Mononuclear cell (primary cell): ENCODE data around the gene SPTBN1. TPM values are rescaled to one million over a fixed set of nuclear protein-coding genes. Genes with fewer than 3 reads are reported as not detected.
"Not testable (repeated sequence)": the region's sequence is repeated elsewhere in the genome, so short reads cannot be mapped to it uniquely, and the experiment has no call there.

ENCODE experiments used
- H3K27me3 ChIP-seq: 2 replicates; pipeline ENCODE4 v1.6.0; 2011; ENCODE audit warnings: low read length, control low read depth; ENCODE audit not compliant: insufficient read depth
- H3K4me1 ChIP-seq: 2 replicates; pipeline ENCODE4 v1.5.1; 2011; ENCODE audit warnings: mild to moderate bottlenecking, low read length, control low read depth; ENCODE audit not compliant: insufficient read depth
- H3K4me3 ChIP-seq: 2 replicates; pipeline ENCODE4 v1.5.1; 2011; ENCODE audit warnings: mild to moderate bottlenecking, low read length, moderate library complexity
- H3K9me3 ChIP-seq: 2 replicates; pipeline ENCODE4 v1.5.1; 2011; ENCODE audit warnings: low read depth, mild to moderate bottlenecking, control low read depth, low read length
- total RNA-seq: library from RNA; depleted of rRNA; stranded (reverse); fragments of >200 nt; gene quantifications from one replicate; pipeline ENCODE4 v1.2.3, GENCODE V29; 2012

The SPTBN1 gene
- total RNA-seq, 1 donor, result 107 TPM

GRCh38 chr2:54473851-54474250 is 17.7 kb downstream of the SPTBN1 start:
- H3K27me3 ChIP-seq, result no peaks in the 10 kb centered on the region
- peaks cover under 1% of the 10 kb centered on the region for H3K9me3 ChIP-seq
- no peak overlapping the region for H3K4me3 ChIP-seq
- H3K4me1 ChIP-seq, result no peaks in the 10 kb centered on the region

GRCh38 chr2:54475285-54475684 is 19.2 kb downstream of the SPTBN1 start:
- peaks cover 9% of the 10 kb centered on the region for H3K9me3 ChIP-seq
- H3K4me3 ChIP-seq, result no peak overlapping the region
- no peaks in the 10 kb centered on the region for H3K4me1 ChIP-seq
- no peaks in the 10 kb centered on the region for H3K27me3 ChIP-seq

- no peaks in the 10 kb centered on the region for H3K27me3 ChIP-seq
- H3K9me3 ChIP-seq, result peaks cover 11% of the 10 kb centered on the region
- H3K4me3 ChIP-seq, result no peak overlapping the region
- H3K4me1 ChIP-seq, result no peaks in the 10 kb centered on the region
Measured at GRCh38 chr2:54475919-54476318, 19.8 kb downstream of the SPTBN1 start.

- Histone ChIP-seq H3K9me3 (peaks cover 11% of the 10 kb centered on the region), H3K4me3 (no peak overlapping the region), H3K4me1 (no peaks in the 10 kb centered on the region), H3K27me3 (no peaks in the 10 kb centered on the region)
Measured at GRCh38 chr2:54476852-54477251, 20.7 kb downstream of the SPTBN1 start.

GRCh38 chr2:54477896-54478295 is 21.8 kb downstream of the SPTBN1 start:
- Histone ChIP-seq H3K4me3 (no peak overlapping the region), H3K9me3 (peaks cover 11% of the 10 kb centered on the region), H3K27me3 (no peaks in the 10 kb centered on the region), H3K4me1 (no peaks in the 10 kb centered on the region)

- H3K9me3 ChIP-seq, result peaks cover 11% of the 10 kb centered on the region
- H3K4me3 ChIP-seq, result no peak overlapping the region
- H3K4me1 ChIP-seq, result no peaks in the 10 kb centered on the region
- no peaks in the 10 kb centered on the region for H3K27me3 ChIP-seq
Measured at GRCh38 chr2:54478899-54479298, 22.8 kb downstream of the SPTBN1 start.

GRCh38 chr2:54479424-54479823 is 23.3 kb downstream of the SPTBN1 start:
- Histone ChIP-seq H3K4me1 (no peaks in the 10 kb centered on the region), H3K27me3 (no peaks in the 10 kb centered on the region), H3K9me3 (peaks cover 11% of the 10 kb centered on the region), H3K4me3 (no peak overlapping the region)

- Histone ChIP-seq H3K27me3 (no peaks in the 10 kb centered on the region), H3K4me3 (no peak overlapping the region), H3K9me3 (peaks cover 11% of the 10 kb centered on the region), H3K4me1 (no peaks in the 10 kb centered on the region)
Measured at GRCh38 chr2:54480025-54480424, 23.9 kb downstream of the SPTBN1 start.

GRCh38 chr2:54481686-54482085 is 25.6 kb downstream of the SPTBN1 start:
- no peak overlapping the region for H3K4me3 ChIP-seq
- H3K27me3 ChIP-seq, result no peaks in the 10 kb centered on the region
- H3K4me1 ChIP-seq, result no peaks in the 10 kb centered on the region
- H3K9me3 ChIP-seq, result peaks cover 11% of the 10 kb centered on the region

- Histone ChIP-seq H3K27me3 (no peaks in the 10 kb centered on the region), H3K4me1 (no peaks in the 10 kb centered on the region), H3K9me3 (peaks cover 11% of the 10 kb centered on the region), H3K4me3 (no peak overlapping the region)
Measured at GRCh38 chr2:54482715-54483114, 26.6 kb downstream of the SPTBN1 start.

- Histone ChIP-seq H3K4me3 (no peak overlapping the region), H3K9me3 (peaks cover 11% of the 10 kb centered on the region), H3K4me1 (no peaks in the 10 kb centered on the region), H3K27me3 (no peaks in the 10 kb centered on the region)
Measured at GRCh38 chr2:54483426-54483825, 27.3 kb downstream of the SPTBN1 start.

- H3K9me3 ChIP-seq, H3K4me3 ChIP-seq, H3K27me3 ChIP-seq, H3K4me1 ChIP-seq: not testable (repeated sequence)
Measured at GRCh38 chr2:54485756-54486155, 29.6 kb downstream of the SPTBN1 start.

GRCh38 chr2:54486766-54487165 is 30.6 kb downstream of the SPTBN1 start:
- Histone ChIP-seq H3K27me3 (no peaks in the 10 kb centered on the region), H3K4me3 (no peak overlapping the region), H3K4me1 (no peaks in the 10 kb centered on the region), H3K9me3 (no peaks in the 10 kb centered on the region)

- Histone ChIP-seq H3K4me1 (no peaks in the 10 kb centered on the region), H3K4me3 (no peak overlapping the region), H3K27me3 (no peaks in the 10 kb centered on the region), H3K9me3 (no peaks in the 10 kb centered on the region)
Measured at GRCh38 chr2:54490863-54491262, 34.7 kb downstream of the SPTBN1 start.

- Histone ChIP-seq H3K9me3 (no peaks in the 10 kb centered on the region), H3K27me3 (no peaks in the 10 kb centered on the region), H3K4me3 (no peak overlapping the region), H3K4me1 (no peaks in the 10 kb centered on the region)
Measured at GRCh38 chr2:54492335-54492734, 36.2 kb downstream of the SPTBN1 start.

GRCh38 chr2:54494087-54494486 is 38.0 kb downstream of the SPTBN1 start:
- Histone ChIP-seq H3K9me3 (no peaks in the 10 kb centered on the region), H3K4me1 (no peaks in the 10 kb centered on the region), H3K27me3 (no peaks in the 10 kb centered on the region), H3K4me3 (no peak overlapping the region)

GRCh38 chr2:54496920-54497319 is 40.8 kb downstream of the SPTBN1 start:
- no peaks in the 10 kb centered on the region for H3K27me3 ChIP-seq

More at GRCh38 chr2:54496920-54497319, 40.8 kb downstream of the SPTBN1 start:
- Histone ChIP-seq H3K4me3 (no peak overlapping the region), H3K4me1 (no peaks in the 10 kb centered on the region), H3K9me3 (no peaks in the 10 kb centered on the region)
